ENCODE measurements around the gene BOLA2B. TPM values are rescaled to one million over a fixed set of nuclear protein-coding genes. Genes with fewer than 3 reads are reported as not detected.

BOLA2B gene
- total and polyA plus RNA-seq, 2 of the 4 experiments (the other 2 are of a cell fraction), result 121 to 301 TPM

- H3K36me3 ChIP-seq (ENCODE audit: control insufficient read depth, insufficient read depth, low read length), result no peaks in the 10 kb centered on the region
- H4K91ac ChIP-seq (ENCODE audit: insufficient read depth, low read depth, low read length), result no peak overlapping the region
- TF ChIP-seq, protein P1, sequence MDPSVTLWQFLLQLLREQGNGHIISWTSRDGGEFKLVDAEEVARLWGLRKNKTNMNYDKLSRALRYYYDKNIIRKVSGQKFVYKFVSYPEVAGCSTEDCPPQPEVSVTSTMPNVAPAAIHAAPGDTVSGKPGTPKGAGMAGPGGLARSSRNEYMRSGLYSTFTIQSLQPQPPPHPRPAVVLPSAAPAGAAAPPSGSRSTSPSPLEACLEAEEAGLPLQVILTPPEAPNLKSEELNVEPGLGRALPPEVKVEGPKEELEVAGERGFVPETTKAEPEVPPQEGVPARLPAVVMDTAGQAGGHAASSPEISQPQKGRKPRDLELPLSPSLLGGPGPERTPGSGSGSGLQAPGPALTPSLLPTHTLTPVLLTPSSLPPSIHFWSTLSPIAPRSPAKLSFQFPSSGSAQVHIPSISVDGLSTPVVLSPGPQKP (IDR thresholded peaks at IDR 0.05; ENCODE audit: borderline replicate concordance, low read depth, low read length), result no peak
- no peak for TF ChIP-seq RCOR1 (IDR thresholded peaks at IDR 0.05; ENCODE audit: insufficient replicate concordance, low read length)
- TF ChIP-seq MAFK (IDR thresholded peaks at IDR 0.05; ENCODE audit: low read depth, low read length), result no peak
- TF ChIP-seq FOS (IDR thresholded peaks at IDR 0.05; ENCODE audit: low read depth, low read length), result no peak
- no peak for TF ChIP-seq SMC3 (IDR thresholded peaks at IDR 0.05; ENCODE audit: low read depth, low read length)
- TF ChIP-seq CTCF (conservative IDR thresholded peaks at IDR 0.05; ENCODE audit: low read depth, low read length), result no peak
- TF ChIP-seq USF2 (IDR thresholded peaks at IDR 0.05; ENCODE audit: low read depth, low read length), result no peak
- no peak for TF ChIP-seq CHD1 (IDR thresholded peaks at IDR 0.05; ENCODE audit: low read depth, low read length)
- WGBS, 2 experiments (ENCODE audit: extremely low coverage in 2 of 2, insufficient read length in 1 of 2), result 85% methylated on average over 4 of the region's 11 CpGs; no CpG with 5 or more reads in 1 of the 2 experiments
- no peak overlapping the region for H3K4ac ChIP-seq (ENCODE audit: low read depth, low read length)
- no peak for DNase-seq
- POLR2A ChIA-PET (ENCODE audit: unreplicated experiment), result no interaction called here
- intact Hi-C loops (cut with micrococcal nuclease) (no loop called here), dilution Hi-C loops (cut with HindIII; ENCODE audit: low sequenced_read_pairs, unreplicated experiment) (no loop called here), in situ Hi-C loops (cut with MboI; ENCODE audit: low sequenced_read_pairs) (no loop called here)
- H3K27me3 ChIP-seq (ENCODE audit: control insufficient read depth, insufficient read depth, low read length), result peaks cover 6% of the 10 kb centered on the region; the same call in 1 of the 2 replicates
- no peak overlapping the region for H3K9ac ChIP-seq (ENCODE audit: low read depth, low read length)
- H3K4me3 ChIP-seq (ENCODE audit: insufficient read depth, low read depth, low read length), result no peak overlapping the region
- H3K14ac ChIP-seq (replicated peaks; ENCODE audit: low read depth, low read length), result no peak overlapping the region
- no peaks in the 10 kb centered on the region for H3K9me3 ChIP-seq (ENCODE audit: control insufficient read depth, insufficient read depth, low read length)
- no peak for ATAC-seq (ENCODE audit: low read depth)
- H4K20me1 ChIP-seq (ENCODE audit: insufficient read depth, low read length), result no peaks in the 10 kb centered on the region
- H4K5ac ChIP-seq (ENCODE audit: low read depth, low read length), result no peak overlapping the region
- no peak overlapping the region for H2AK5ac ChIP-seq (ENCODE audit: low read depth, low read length)
- no peak overlapping the region for H3K56ac ChIP-seq (ENCODE audit: extremely low read depth, insufficient read depth, low read length)
- no peak overlapping the region for H3K27ac ChIP-seq (ENCODE audit: insufficient read depth, low read length)
- CTCF ChIA-PET, result no interaction called here
- H2BK120ac ChIP-seq (ENCODE audit: low read depth, low read length), result no peak overlapping the region
- BruUV-seq (replicated peaks), result no TSS peak
- no peak overlapping the region for H2AK9ac ChIP-seq (replicated peaks; ENCODE audit: low read depth, low read length, poor library complexity)
- H3K79me1 ChIP-seq (ENCODE audit: low read depth in 1 of 2, low read length in 2 of 2), result no peaks in the 10 kb centered on the region
- H2BK5ac ChIP-seq (ENCODE audit: low read depth, low read length, poor library complexity, severe bottlenecking), result no peak overlapping the region
- no peaks in the 10 kb centered on the region for H3K9me1 ChIP-seq (ENCODE audit: insufficient read depth, low read length)
- no peak overlapping the region for H3K23ac ChIP-seq (ENCODE audit: low read depth, low read length)
- H4K8ac ChIP-seq (ENCODE audit: low read depth in 2 of 2, low read length in 2 of 2), result no peak overlapping the region
- no peak overlapping the region for H2BK15ac ChIP-seq (ENCODE audit: low read depth, low read length)
- H2AFZ ChIP-seq (replicated peaks; ENCODE audit: low read length, poor library complexity), result no peak overlapping the region
- no peak overlapping the region for H3K18ac ChIP-seq (ENCODE audit: low read depth, low read length)
- H3K4me2 ChIP-seq (ENCODE audit: low read depth, low read length), result no peak overlapping the region
- no peaks in the 10 kb centered on the region for H3K4me1 ChIP-seq (ENCODE audit: control insufficient read depth, insufficient read depth, low read length)
- no peak overlapping the region for H2BK20ac ChIP-seq (ENCODE audit: low read depth, low read length)
These were observed 27.1 kb downstream of the BOLA2B start for GRCh38 chr16:30166202-30166902.

All from IMR-90 (cell line).